ENCODE results near the gene HMGXB3. TPM values are rescaled to one million over a fixed set of nuclear protein-coding genes. Genes with fewer than 3 reads are reported as not detected.

Gene HMGXB3
- polyA plus RNA-seq, 6 donors from 2014 or later = 3.8 to 16.7 (median 9.0) TPM

DNA sequence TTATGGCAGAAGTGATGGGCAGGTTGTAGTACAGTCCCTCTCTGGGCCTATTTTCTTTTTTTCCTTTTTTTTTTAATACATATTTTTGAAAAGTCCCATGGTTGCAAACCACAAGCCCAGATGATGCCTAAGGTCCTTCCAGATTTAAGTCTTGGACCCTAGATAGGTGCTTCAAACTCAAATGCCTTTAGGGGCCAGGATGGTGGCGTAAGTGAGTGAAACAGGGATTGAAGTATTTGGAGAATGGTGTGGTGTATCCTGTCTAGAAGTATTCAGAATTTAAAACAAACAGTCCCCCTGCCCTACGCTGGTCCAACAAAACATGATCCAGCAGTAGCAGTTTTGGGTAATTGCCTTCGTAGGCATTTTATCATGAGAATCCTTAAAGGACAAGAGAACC, 2.3 kb upstream of the HMGXB3 start:
- DNase-seq = no peak
- ATAC-seq (ENCODE audit: low read depth in 2 of 2) = no peak
- Mint-ChIP-seq H3K27me3 (no peaks in the 10 kb centered on the region), H3K9me3 (no peaks in the 10 kb centered on the region), H3K27ac (peak overlapping the region in 2 of 6 donors; percentile 9 to 92), H3K36me3 (peaks cover 5 to 11% of the 10 kb centered on the region in 2 donors), H3K4me3 (peak overlapping the region in 2 of 8 donors; percentile 80 to 86), H3K4me1 (peaks cover 23 to 29% (median 28%) of the 10 kb centered on the region in 3 donors)

DNA sequence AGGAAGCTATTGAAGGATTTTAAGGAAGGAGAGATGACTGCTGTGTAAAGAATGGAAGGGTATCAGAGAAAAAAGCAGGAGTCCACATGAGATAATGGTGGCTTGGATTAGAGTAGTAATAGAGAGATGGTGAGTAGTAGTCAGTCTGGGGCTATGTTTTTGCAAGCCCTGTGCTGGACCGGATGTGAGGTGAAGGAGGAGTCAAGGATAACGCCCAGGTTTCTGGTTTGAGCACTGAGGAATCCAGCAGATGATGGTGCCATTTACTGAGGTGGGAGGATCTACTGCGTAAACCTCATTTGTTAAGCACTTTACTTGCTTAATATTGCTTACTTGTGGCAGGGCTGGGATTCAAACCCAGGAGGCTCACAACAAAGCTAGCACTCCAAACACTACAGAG, 1.2 kb upstream of the HMGXB3 start:
- no peaks in the 10 kb centered on the region for H3K9me3 Mint-ChIP-seq
- ATAC-seq (ENCODE audit: low read depth in 2 of 2) = no peak
- no peaks in the 10 kb centered on the region for H3K27me3 Mint-ChIP-seq
- H3K4me3 Mint-ChIP-seq = peak overlapping the region; percentile 80 to 95 (median 89)
- H3K4me1 Mint-ChIP-seq = peaks cover 23 to 32% (median 28%) of the 10 kb centered on the region in 3 donors
- peaks cover 5 to 11% of the 10 kb centered on the region in 2 donors for H3K36me3 Mint-ChIP-seq
- peak overlapping the region; percentile 1 to 98 (median 90) for H3K27ac Mint-ChIP-seq
- no peak for DNase-seq

GRCh38 chr5:149999866-150000255, 678 bp upstream of the HMGXB3 start:
- H3K36me3 Mint-ChIP-seq = peaks cover 8 to 16% of the 10 kb centered on the region in 2 donors
- peak overlapping the region; percentile 80 to 95 (median 89) for H3K4me3 Mint-ChIP-seq
- H3K9me3 Mint-ChIP-seq = no peaks in the 10 kb centered on the region
- peak overlapping the region; percentile 56 to 98 (median 91) for H3K27ac Mint-ChIP-seq
- H3K4me1 Mint-ChIP-seq = peaks cover 26 to 32% (median 28%) of the 10 kb centered on the region in 3 donors
- no peaks in the 10 kb centered on the region for H3K27me3 Mint-ChIP-seq
- DNase-seq = no peak
- no peak for ATAC-seq (ENCODE audit: low read depth in 2 of 2)

- peak; percentile 2 for DNase-seq
- H3K9me3 Mint-ChIP-seq = no peaks in the 10 kb centered on the region
- peaks cover 5 to 13% of the 10 kb centered on the region in 2 donors for H3K36me3 Mint-ChIP-seq
- H3K4me1 Mint-ChIP-seq = peaks cover 27 to 32% (median 28%) of the 10 kb centered on the region in 3 donors
- H3K4me3 Mint-ChIP-seq = peak overlapping the region; percentile 80 to 97 (median 93)
- no peak for ATAC-seq (ENCODE audit: low read depth in 2 of 2)
- H3K27me3 Mint-ChIP-seq = no peaks in the 10 kb centered on the region
- peak overlapping the region; percentile 72 to 97 (median 95) for H3K27ac Mint-ChIP-seq
Observed at GRCh38 chr5:150000990-150001659, 586 bp downstream of the HMGXB3 start.

- peak overlapping the region; percentile 80 to 97 (median 93) for H3K4me3 Mint-ChIP-seq
- ATAC-seq (ENCODE audit: low read depth in 2 of 2) (peak; percentile 60 to 67), DNase-seq (peak; percentile 57)
- no peaks in the 10 kb centered on the region for H3K9me3 Mint-ChIP-seq
- peak overlapping the region in 5 of 6 donors; percentile 92 to 97 (median 96) for H3K27ac Mint-ChIP-seq
- H3K4me1 Mint-ChIP-seq = peaks cover 27 to 34% (median 28%) of the 10 kb centered on the region in 3 donors
- no peaks in the 10 kb centered on the region for H3K27me3 Mint-ChIP-seq
- peaks cover 8 to 12% of the 10 kb centered on the region in 2 donors for H3K36me3 Mint-ChIP-seq
Observed at GRCh38 chr5:150001660-150002486, 1.3 kb downstream of the HMGXB3 start.

GRCh38 chr5:150006318-150006717, 5.8 kb downstream of the HMGXB3 start:
- ATAC-seq (ENCODE audit: low read depth in 2 of 2) (no peak), DNase-seq (no peak)
- no peak overlapping the region for H3K4me3 Mint-ChIP-seq
- peaks cover 8 to 20% (median 14%) of the 10 kb centered on the region in 3 donors for H3K4me1 Mint-ChIP-seq
- peaks cover 15 to 30% of the 10 kb centered on the region in 2 donors for H3K36me3 Mint-ChIP-seq
- H3K27me3 Mint-ChIP-seq = no peaks in the 10 kb centered on the region
- no peaks in the 10 kb centered on the region for H3K9me3 Mint-ChIP-seq
- no peak overlapping the region for H3K27ac Mint-ChIP-seq

DNA sequence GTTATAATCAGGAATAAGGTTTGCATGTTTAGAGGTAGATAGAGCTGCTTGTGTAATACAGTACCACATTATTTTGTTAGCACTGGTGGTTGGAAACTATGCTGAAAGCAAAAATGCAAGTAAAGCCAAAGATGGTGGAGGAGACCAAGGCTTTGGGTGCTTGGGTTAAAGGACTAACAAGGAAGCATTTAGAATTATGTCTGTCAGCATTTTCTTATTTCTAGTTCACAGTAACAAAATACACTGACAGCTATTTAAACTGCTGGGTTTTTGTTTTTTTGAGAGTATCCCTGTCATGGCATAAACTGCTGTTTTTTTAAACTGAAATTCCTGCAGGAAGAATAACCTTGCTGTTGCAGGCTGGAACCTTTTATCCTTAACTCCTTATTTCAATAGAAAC, 6.5 kb downstream of the HMGXB3 start:
- no peak overlapping the region for H3K4me3 Mint-ChIP-seq
- no peak overlapping the region for H3K27ac Mint-ChIP-seq
- peaks cover 1 to 13% (median 7%) of the 10 kb centered on the region in 3 donors for H3K4me1 Mint-ChIP-seq
- DNase-seq = no peak
- ATAC-seq (ENCODE audit: low read depth in 2 of 2) = no peak
- H3K36me3 Mint-ChIP-seq = peaks cover 17 to 30% of the 10 kb centered on the region in 2 donors
- no peaks in the 10 kb centered on the region for H3K27me3 Mint-ChIP-seq
- no peaks in the 10 kb centered on the region for H3K9me3 Mint-ChIP-seq

DNA sequence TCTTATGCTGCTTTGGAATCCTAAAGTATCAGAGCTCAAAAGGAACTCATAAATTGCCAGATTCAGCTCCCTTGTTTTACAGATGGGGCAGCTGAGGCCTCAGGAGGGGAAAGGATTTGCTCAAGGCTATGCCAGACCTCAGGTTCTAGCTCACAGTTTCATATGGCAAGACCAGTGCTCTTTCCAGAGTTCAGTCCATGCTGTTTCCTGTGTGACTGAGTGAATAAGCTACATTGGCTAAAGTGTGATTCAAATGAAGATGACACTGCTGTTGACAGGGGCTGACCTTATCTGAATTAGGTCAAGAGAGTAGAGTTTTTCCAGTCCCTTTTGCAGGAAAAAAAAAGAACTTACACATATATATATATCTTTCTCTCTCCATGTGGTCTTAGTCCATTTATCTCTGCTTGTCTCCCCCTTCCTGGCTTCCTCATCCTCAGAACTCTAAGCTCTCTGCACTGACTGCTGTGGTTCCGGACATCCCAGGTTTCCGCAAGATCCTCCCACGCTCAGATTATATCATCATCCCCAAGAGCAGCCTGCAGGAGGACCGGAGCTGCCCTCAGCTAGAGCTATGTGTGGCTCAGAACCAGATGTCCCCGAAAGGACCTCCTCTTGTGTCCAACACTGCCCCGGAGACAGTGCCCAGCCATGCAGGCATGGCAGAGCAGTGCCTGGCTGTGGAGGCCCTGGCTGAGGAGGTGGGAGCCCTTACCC, 9.3 kb downstream of the HMGXB3 start:
- no peak overlapping the region for H3K27ac Mint-ChIP-seq
- peaks cover 25 to 38% of the 10 kb centered on the region in 2 donors for H3K36me3 Mint-ChIP-seq
- ATAC-seq (ENCODE audit: low read depth in 2 of 2) (no peak), DNase-seq (no peak)
- no peaks in the 10 kb centered on the region for H3K9me3 Mint-ChIP-seq
- no peaks in the 10 kb centered on the region for H3K27me3 Mint-ChIP-seq
- H3K4me1 Mint-ChIP-seq = peaks cover 0 to 4% (median 2%) of the 10 kb centered on the region in 3 donors
- peak overlapping the region in 1 of 8 donors; percentile 29 for H3K4me3 Mint-ChIP-seq

GRCh38 chr5:150013931-150014330, 13.4 kb downstream of the HMGXB3 start:
- H3K4me1 Mint-ChIP-seq = no peaks in the 10 kb centered on the region
- no peak for ATAC-seq (ENCODE audit: low read depth in 2 of 2)
- no peak overlapping the region for H3K4me3 Mint-ChIP-seq
- H3K36me3 Mint-ChIP-seq = peaks cover 28 to 48% of the 10 kb centered on the region in 2 donors
- H3K27ac Mint-ChIP-seq = no peak overlapping the region
- DNase-seq = no peak
- peaks cover 0 to 13% (median 2%) of the 10 kb centered on the region in 7 donors for H3K9me3 Mint-ChIP-seq
- H3K27me3 Mint-ChIP-seq = no peaks in the 10 kb centered on the region

- no peak for ATAC-seq (ENCODE audit: low read depth in 2 of 2)
Observed at GRCh38 chr5:150014456-150014855, 13.9 kb downstream of the HMGXB3 start.

DNA sequence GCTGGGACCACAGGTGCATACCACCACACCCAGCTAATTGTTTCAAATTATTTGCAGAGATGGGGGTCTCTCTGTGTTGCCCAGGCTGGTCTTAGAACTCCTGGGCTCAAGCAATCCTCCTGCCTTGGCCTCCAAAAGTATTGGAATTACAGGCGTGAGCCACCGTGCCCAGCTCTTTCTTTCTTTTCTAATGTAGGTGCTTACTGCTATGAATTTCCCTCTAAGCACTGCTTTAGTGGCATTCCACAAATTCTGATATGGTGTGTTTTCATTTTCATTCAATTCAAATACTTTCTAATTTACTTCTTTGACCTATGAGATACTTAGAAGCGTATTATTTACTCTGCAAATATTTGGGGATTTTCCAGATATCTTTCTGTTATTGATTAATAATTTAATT, 14.9 kb downstream of the HMGXB3 start:
- Mint-ChIP-seq H3K4me1 (no peaks in the 10 kb centered on the region), H3K27me3 (no peaks in the 10 kb centered on the region), H3K36me3 (peaks cover 28 to 61% of the 10 kb centered on the region in 2 donors), H3K27ac (no peak overlapping the region), H3K9me3 (peaks cover 0 to 13% (median 2%) of the 10 kb centered on the region in 7 donors), H3K4me3 (no peak overlapping the region)
- no peak for DNase-seq
- ATAC-seq (ENCODE audit: low read depth in 2 of 2) = no peak

More at GRCh38 chr5:150014456-150014855, 13.9 kb downstream of the HMGXB3 start:
- Mint-ChIP-seq H3K36me3 (peaks cover 32 to 53% of the 10 kb centered on the region in 2 donors), H3K4me1 (no peaks in the 10 kb centered on the region), H3K9me3 (peaks cover 0 to 13% (median 2%) of the 10 kb centered on the region in 7 donors), H3K27ac (no peak overlapping the region), H3K27me3 (no peaks in the 10 kb centered on the region), H3K4me3 (no peak overlapping the region)
- no peak for DNase-seq

DNA sequence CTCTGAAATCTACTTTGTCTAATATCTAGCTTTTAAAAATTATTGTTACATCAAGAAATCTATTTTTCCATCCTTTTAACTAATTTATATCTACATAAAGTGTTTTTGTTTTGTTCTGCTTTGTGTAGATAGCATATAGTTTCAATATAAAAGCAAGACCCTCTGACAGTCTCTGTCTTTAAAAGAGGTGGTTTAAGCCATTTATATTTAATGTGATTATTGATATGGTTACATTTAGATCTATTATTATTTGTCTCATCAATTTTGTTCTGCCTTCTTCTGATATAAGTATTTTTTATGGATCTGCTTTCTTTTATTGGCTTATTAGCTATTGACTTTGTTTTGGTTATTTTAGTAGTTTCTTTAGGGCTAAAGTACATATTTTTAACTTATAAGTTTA, 16.0 kb downstream of the HMGXB3 start:
- Mint-ChIP-seq H3K9me3 (peaks cover 0 to 13% (median 2%) of the 10 kb centered on the region in 7 donors), H3K36me3 (peaks cover 31 to 62% of the 10 kb centered on the region in 2 donors), H3K27me3 (no peaks in the 10 kb centered on the region), H3K4me3 (no peak overlapping the region), H3K27ac (no peak overlapping the region), H3K4me1 (no peaks in the 10 kb centered on the region)
- ATAC-seq (ENCODE audit: low read depth in 2 of 2) (no peak), DNase-seq (no peak)
